Prostate gland (tissue), 2 donors: ENCODE measurements around the gene TSEN54. TPM values are rescaled to one million over a fixed set of nuclear protein-coding genes. Genes with fewer than 3 reads are reported as not detected.

Source experiments
- DNase-seq: peaks from one replicate; pipeline ENCODE4 v3.0.0-alpha.2; 2019; ENCODE audit warnings: low spot score
- H3K27ac ChIP-seq, 2 donors: fragments of 200-600 bp; sonication (generic); 2 replicates each; pipeline ENCODE4 v1.5.1; 2017 to 2019
- H3K27me3 ChIP-seq: fragments of 200-600 bp; sonication (generic); replicated peaks from 2 replicates; pipeline ENCODE4 v1.5.1; 2019; ENCODE audit not compliant: insufficient read depth
- H3K36me3 ChIP-seq, 2 donors: fragments of 200-600 bp; sonication (generic); 1 replicate in 1 of 2; 2 replicates in 1 of 2; pipeline versions ENCODE4 v1.5.1 to v1.8.1; 2017 to 2019
- H3K4me1 ChIP-seq: fragments of 200-600 bp; sonication (generic); replicated peaks from 2 replicates; pipeline ENCODE4 v1.5.1; 2019
- H3K4me3 ChIP-seq, 2 donors: fragments of 200-600 bp; sonication (generic); 2 replicates each; pipeline ENCODE4 v1.5.1; 2017 to 2019
- H3K9me3 ChIP-seq: fragments of 200-600 bp; sonication (generic); 2 replicates; pipeline ENCODE4 v1.5.1; 2017
- CTCF ChIP-seq, 4 experiments: fragments of 200-600 bp in 2 of 4; fragments of 450-650 bp in 2 of 4; sonication (generic) in 2 of 4; IDR thresholded peaks; 1 replicate in 3 of 4; 2 replicates in 1 of 4; pipeline ENCODE4 v1.5.1; 2016 to 2019; ENCODE audit warnings: antibody characterized with exemption in 4 of 4, mild to moderate bottlenecking in 2 of 4, moderate library complexity in 2 of 4
- POLR2A ChIP-seq: fragments of 450-650 bp; IDR thresholded peaks from one replicate; pipeline ENCODE4 v1.6.1; 2016; ENCODE audit warnings: antibody characterized with exemption, mild to moderate bottlenecking
- POLR2AphosphoS5 ChIP-seq: sonication (generic); formaldehyde crosslinking; IDR thresholded peaks from one replicate; pipeline ENCODE4 v1.6.1; 2017; ENCODE audit warnings: antibody characterized with exemption
- WGBS: methylation state at CpG from one replicate; pipeline ENCODE4 v1.1.5; 2018; 5-methylcytosine and 5-hydroxymethylcytosine counted together
- intact Hi-C: fragments of 100-400 bp; cut with DNase I; formaldehyde crosslinking; loops from one replicate; pipeline ENCODE4 v1.14.2; 2022
- total RNA-seq, 2 donors: library from RNA; depleted of rRNA; stranded (reverse); fragments of >200 nt; gene quantifications; one replicate each; pipeline ENCODE4 v1.1.0, GENCODE V29; 2016

TSEN54 gene
- total RNA-seq, 2 donors from 2014 or later: 45.9 to 56.2 TPM

GRCh38 chr17:75535119-75535537 lies 18.8 kb downstream of the TSEN54 start:
- no peak overlapping the region for H3K27ac ChIP-seq
- H3K27me3 ChIP-seq: no peaks in the 10 kb centered on the region
- no peak overlapping the region for H3K4me3 ChIP-seq
- no peak for TF ChIP-seq POLR2A
- TF ChIP-seq CTCF (IDR thresholded peaks at IDR 0.05): no peak
- TF ChIP-seq POLR2AphosphoS5: no peak
- H3K36me3 ChIP-seq: no peaks in the 10 kb centered on the region
- intact Hi-C loops: no loop called here
- DNase-seq: no peak
- H3K4me1 ChIP-seq: no peaks in the 10 kb centered on the region
- WGBS: 88% methylated on average over 15 of the region's 15 CpGs
- no peaks in the 10 kb centered on the region for H3K9me3 ChIP-seq

- Histone ChIP-seq H3K9me3 (no peaks in the 10 kb centered on the region), H3K27me3 (no peaks in the 10 kb centered on the region), H3K4me1 (no peaks in the 10 kb centered on the region), H3K36me3 (no peaks in the 10 kb centered on the region), H3K27ac (no peak overlapping the region), H3K4me3 (no peak overlapping the region)
- DNase-seq: no peak
- 90% methylated on average over 8 of the region's 8 CpGs for whole genome bisulfite sequencing
- TF ChIP-seq POLR2A (no peak), POLR2AphosphoS5 (no peak), CTCF (IDR thresholded peaks at IDR 0.05) (no peak)
- intact Hi-C loops: no loop called here
These were observed 19.5 kb downstream of the TSEN54 start for GRCh38 chr17:75535871-75536270.

GRCh38 chr17:75536366-75536765 lies 20.0 kb downstream of the TSEN54 start:
- DNase-seq: no peak
- intact Hi-C loops: no loop called here
- H3K4me1 ChIP-seq: no peaks in the 10 kb centered on the region
- 81% methylated on average over 10 of the region's 10 CpGs for WGBS
- TF ChIP-seq CTCF (IDR thresholded peaks at IDR 0.05) (no peak), POLR2AphosphoS5 (no peak), POLR2A (no peak)
- no peaks in the 10 kb centered on the region for H3K9me3 ChIP-seq
- H3K27me3 ChIP-seq: no peaks in the 10 kb centered on the region
- no peaks in the 10 kb centered on the region for H3K36me3 ChIP-seq
- no peak overlapping the region for H3K27ac ChIP-seq
- no peak overlapping the region for H3K4me3 ChIP-seq

- no peaks in the 10 kb centered on the region for H3K4me1 ChIP-seq
- intact Hi-C loops: no loop called here
- WGBS: 51% methylated on average over 13 of the region's 13 CpGs
- no peak overlapping the region for H3K27ac ChIP-seq
- DNase-seq: no peak
- TF ChIP-seq POLR2AphosphoS5: no peak
- TF ChIP-seq POLR2A: no peak
- peak in 1 of 4 experiments; percentile 4 for TF ChIP-seq CTCF (IDR thresholded peaks at IDR 0.05)
- no peaks in the 10 kb centered on the region for H3K36me3 ChIP-seq
- H3K27me3 ChIP-seq: no peaks in the 10 kb centered on the region
- H3K9me3 ChIP-seq: no peaks in the 10 kb centered on the region
- no peak overlapping the region for H3K4me3 ChIP-seq
These were observed 23.8 kb downstream of the TSEN54 start for GRCh38 chr17:75539967-75540729.

GRCh38 chr17:75540923-75541503 lies 24.7 kb downstream of the TSEN54 start:
- Histone ChIP-seq H3K9me3 (no peaks in the 10 kb centered on the region), H3K4me3 (no peak overlapping the region), H3K36me3 (no peaks in the 10 kb centered on the region), H3K27me3 (no peaks in the 10 kb centered on the region), H3K4me1 (no peaks in the 10 kb centered on the region), H3K27ac (no peak overlapping the region)
- no peak for TF ChIP-seq POLR2A
- no peak for TF ChIP-seq POLR2AphosphoS5
- TF ChIP-seq CTCF (IDR thresholded peaks at IDR 0.05): no peak
- intact Hi-C loops: no loop called here
- no peak for DNase-seq
- 85% methylated on average over 4 of the region's 4 CpGs for WGBS
